ENCODE results near the gene PCDHGA4. TPM values are rescaled to one million over a fixed set of nuclear protein-coding genes. Genes with fewer than 3 reads are reported as not detected.

Gene PCDHGA4
- total and polyA plus RNA-seq, 2 of the 8 experiments (the other 6 are each of a cell fraction or from before 2014, with no cell fraction given): 1.4 to 1.9 TPM

DNA sequence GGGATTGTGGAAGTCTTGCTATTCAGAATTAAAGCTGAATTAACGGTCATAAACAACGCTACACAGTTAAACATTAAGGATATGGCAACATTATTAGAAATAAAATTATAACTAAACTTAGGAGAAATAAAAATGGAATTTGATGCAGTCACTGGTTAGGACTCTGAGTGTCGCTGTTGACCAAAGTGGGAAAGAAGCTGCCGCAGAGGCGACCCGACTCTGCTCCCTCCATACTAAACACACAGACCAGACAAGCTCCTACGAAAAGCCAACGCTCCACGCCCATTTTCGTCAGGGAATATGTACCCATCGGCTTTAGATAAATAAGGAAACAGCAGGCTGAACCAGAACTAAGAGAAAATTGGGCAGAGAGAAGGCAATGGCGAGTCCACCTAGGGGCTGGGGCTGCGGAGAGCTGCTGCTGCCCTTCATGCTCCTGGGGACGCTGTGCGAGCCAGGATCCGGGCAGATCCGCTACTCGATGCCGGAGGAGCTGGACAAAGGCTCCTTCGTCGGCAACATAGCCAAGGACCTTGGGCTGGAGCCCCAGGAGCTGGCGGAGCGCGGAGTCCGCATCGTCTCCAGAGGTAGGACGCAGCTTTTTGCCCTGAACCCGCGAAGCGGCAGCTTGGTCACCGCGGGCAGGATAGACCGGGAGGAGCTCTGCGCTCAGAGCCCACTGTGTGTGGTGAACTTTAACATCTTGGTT lies 9.3 kb downstream of the PCDHGA4 start, which contains the start of gene PCDHGA5:
Gene PCDHGA5 (plus strand): TSS at position 211 of the 709 bp plus-strand sequence. CDS start 169 bp downstream, at position 380.
- Histone ChIP-seq H3K18ac (ENCODE audit: extremely low read depth, low read length) (no peak within 1 kb of the TSS), H3K4me2 (ENCODE audit: insufficient read depth in 1 of 2, low read depth in 2 of 2, low read length in 2 of 2) (no peak within 1 kb of the TSS), H3K4ac (replicated peaks; ENCODE audit: insufficient read length, low read depth, low read length) (no peak within 1 kb of the TSS), H3K14ac (ENCODE audit: insufficient read length) (no peak within 1 kb of the TSS), H3K27ac (ENCODE audit: low read depth, low read length) (no peak within 1 kb of the TSS), H4K20me1 (replicated peaks in 1 of 2; ENCODE audit: control insufficient read depth in 1 of 2, insufficient read depth in 2 of 2, low read length in 2 of 2) (no peaks in the 10 kb centered on the region), H2BK120ac (replicated peaks; ENCODE audit: low read depth, low read length) (no peak within 1 kb of the TSS), H3K27me3 (replicated peaks in 1 of 4; ENCODE audit: control insufficient read depth in 3 of 4, extremely low read depth in 1 of 4, insufficient read depth in 3 of 4, low read length in 3 of 4) (no peaks in the 10 kb centered on the region), H4K8ac (ENCODE audit: extremely low read depth, insufficient read depth, low read length) (no peak within 1 kb of the TSS), H3K56ac (replicated peaks; ENCODE audit: insufficient read length, low read depth, low read length) (no peak within 1 kb of the TSS), H3K79me1 (ENCODE audit: low read depth, low read length) (no peaks in the 10 kb centered on the region), H2BK5ac (ENCODE audit: low read depth, low read length) (no peak within 1 kb of the TSS), H2BK15ac (ENCODE audit: low read length) (no peak within 1 kb of the TSS; the same call in 1 of the 2 replicates), H3K79me2 (ENCODE audit: control insufficient read depth in 1 of 2, insufficient read depth in 2 of 2, low read length in 2 of 2) (no peaks in the 10 kb centered on the region), H2AK5ac (ENCODE audit: low read depth, low read length) (no peak within 1 kb of the TSS), H3K9ac (replicated peaks in 1 of 4; ENCODE audit: extremely low read depth in 1 of 4, low read depth in 3 of 4, low read length in 3 of 4) (no peak within 1 kb of the TSS), H3K36me3 (ENCODE audit: control insufficient read depth in 2 of 4, insufficient read depth in 4 of 4, low read length in 3 of 4) (peaks cover 0 to 8% (median 3%) of the 10 kb centered on the region in 4 experiments; a peak in 3 of 8 replicates), H3K4me3 (ENCODE audit: extremely low read depth in 1 of 4, insufficient read depth in 2 of 4, low read depth in 3 of 4, low read length in 4 of 4) (peak within 1 kb of the TSS in 1 of 4 experiments; percentile 40; a peak in 1 of 8 replicates), H2BK12ac (ENCODE audit: low read depth, low read length) (no peak within 1 kb of the TSS), H3K23ac (ENCODE audit: insufficient read length) (no peak within 1 kb of the TSS), H3K23me2 (ENCODE audit: low read depth, low read length) (no peaks in the 10 kb centered on the region), H2BK20ac (ENCODE audit: low read length) (no peak within 1 kb of the TSS), H4K5ac (ENCODE audit: insufficient read length, low read depth, low read length) (no peak within 1 kb of the TSS), H2AFZ (ENCODE audit: low read length) (no peak within 1 kb of the TSS), H3K4me1 (replicated peaks in 1 of 4; ENCODE audit: control insufficient read depth in 3 of 4, insufficient read depth in 4 of 4, low read length in 3 of 4) (peaks cover 0 to 3% (median under 1%) of the 10 kb centered on the region in 4 experiments; a peak in 1 of 7 replicates), H4K91ac (replicated peaks; ENCODE audit: insufficient read length, low read length) (no peak within 1 kb of the TSS), H3K9me3 (ENCODE audit: insufficient read depth in 2 of 2, low read depth in 1 of 2, low read length in 1 of 2) (peaks cover 43 to 51% of the 10 kb centered on the region in 2 experiments)
- no peak for DNase-seq (ENCODE audit: low read depth in 1 of 2, low spot score in 2 of 2)
- 94% methylated on average over 30 of the region's 34 CpGs; no CpG with 5 or more reads in 1 of the 2 experiments for WGBS, 2 experiments (ENCODE audit: extremely low coverage in 1 of 2, insufficient coverage in 1 of 2, insufficient read length in 1 of 2, insufficient replicate concordance in 2 of 2, low coverage in 1 of 2, low lambda C conversion rate in 2 of 2, missing lambda C conversion rate in 1 of 2)
- POLR2A ChIA-PET (ENCODE audit: partially characterized antibody): interaction anchor here (1.1 to 1.6 kb wide), 2 partner anchors 151 to 197 kb away, joined by 3 read pairs; no protein-coding TSS in a partner anchor
- CTCF ChIA-PET (ENCODE audit: partially characterized antibody): interaction anchor here (0.7 to 2.3 kb wide), 23 partner anchors 9 to 203 kb away, joined by 3 to 18 read pairs (median 4); partner anchors contain the start of genes PCDHB14, PCDHB15, PCDHGA10 and PCDHGA11
- FAIRE-seq: no peak
- 0 out of 4 replicates have a peak, but pooled peaks of 1 of the 2 experiments have one; percentile 1 for TF ChIP-seq RAD21 (IDR thresholded peaks at IDR 0.05 in 1 of 2, conservative IDR thresholded peaks at IDR 0.05 in 1 of 2; ENCODE audit: low read depth in 2 of 2, low read length in 2 of 2)
- TF ChIP-seq EZH2 (IDR thresholded peaks at IDR 0.05; ENCODE audit: low read depth, low read length, severe bottlenecking): no peak
- no peak for TF ChIP-seq EP300 (IDR thresholded peaks at IDR 0.05; ENCODE audit: borderline replicate concordance in 1 of 2, low read depth in 2 of 2, low read length in 2 of 2)
- TF ChIP-seq JUN (IDR thresholded peaks at IDR 0.05; ENCODE audit: low read depth, low read length): no peak
- TF ChIP-seq, protein P1, sequence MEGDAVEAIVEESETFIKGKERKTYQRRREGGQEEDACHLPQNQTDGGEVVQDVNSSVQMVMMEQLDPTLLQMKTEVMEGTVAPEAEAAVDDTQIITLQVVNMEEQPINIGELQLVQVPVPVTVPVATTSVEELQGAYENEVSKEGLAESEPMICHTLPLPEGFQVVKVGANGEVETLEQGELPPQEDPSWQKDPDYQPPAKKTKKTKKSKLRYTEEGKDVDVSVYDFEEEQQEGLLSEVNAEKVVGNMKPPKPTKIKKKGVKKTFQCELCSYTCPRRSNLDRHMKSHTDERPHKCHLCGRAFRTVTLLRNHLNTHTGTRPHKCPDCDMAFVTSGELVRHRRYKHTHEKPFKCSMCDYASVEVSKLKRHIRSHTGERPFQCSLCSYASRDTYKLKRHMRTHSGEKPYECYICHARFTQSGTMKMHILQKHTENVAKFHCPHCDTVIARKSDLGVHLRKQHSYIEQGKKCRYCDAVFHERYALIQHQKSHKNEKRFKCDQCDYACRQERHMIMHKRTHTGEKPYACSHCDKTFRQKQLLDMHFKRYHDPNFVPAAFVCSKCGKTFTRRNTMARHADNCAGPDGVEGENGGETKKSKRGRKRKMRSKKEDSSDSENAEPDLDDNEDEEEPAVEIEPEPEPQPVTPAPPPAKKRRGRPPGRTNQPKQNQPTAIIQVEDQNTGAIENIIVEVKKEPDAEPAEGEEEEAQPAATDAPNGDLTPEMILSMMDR (IDR thresholded peaks at IDR 0.05; ENCODE audit: control extremely low read depth in 1 of 3, insufficient read depth in 1 of 3, low read depth in 1 of 3, low read length in 3 of 3): no peak
- no peak for TF ChIP-seq TAF7 (optimal IDR thresholded peaks at IDR 0.05; ENCODE audit: borderline replicate concordance, low read depth, low read length)
- TF ChIP-seq CBX5 (IDR thresholded peaks at IDR 0.05; ENCODE audit: low read depth, low read length): no peak

Measured in H1 (cell line).